OCI-LY1 (cell line): ENCODE measurements around the gene ZNF558.

ENCODE experiments used
- CTCF ChIP-seq: fragments of 200-600 bp; sonication (generic), shearing (Covaris generic); IDR thresholded peaks from 2 replicates; pipeline ENCODE4 v1.5.1; 2017; ENCODE audit warnings: mild to moderate bottlenecking, antibody characterized with exemption, low read length, moderate library complexity, mixed read lengths
- EZH2 ChIP-seq: fragments of 200-600 bp; sonication (generic), shearing (Covaris generic); IDR thresholded peaks from 2 replicates; pipeline ENCODE4 v1.8.0; 2017; ENCODE audit warnings: borderline replicate concordance, mixed run types, mild to moderate bottlenecking, antibody characterized with exemption, low read length, moderate library complexity, mixed read lengths

DNA sequence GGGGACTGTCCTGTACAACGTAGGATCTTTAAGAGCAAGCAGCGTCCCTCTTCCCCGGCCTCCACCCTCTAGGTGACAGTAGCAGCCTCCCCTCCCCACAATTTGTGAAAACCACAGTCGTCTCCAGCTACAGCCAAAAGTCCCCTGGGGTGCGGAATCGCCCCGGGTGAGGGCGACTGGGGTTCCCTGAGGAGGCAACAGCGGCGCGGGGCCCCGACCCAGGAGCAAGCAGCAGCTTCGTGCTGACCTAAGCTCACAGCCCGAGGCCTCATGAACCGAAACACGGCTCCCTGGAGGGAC is 322 bp downstream of the ZNF558 start:
- TF ChIP-seq CTCF (no peak), EZH2 (no peak)
